HG03060 (cell line): ENCODE results near the gene CNGB1.
A peak's percentile ranks its signal among the peaks of the same experiment; 100 is the strongest.
"Not testable (repeated sequence)": the region's sequence is repeated elsewhere in the genome, so short reads cannot be mapped to it uniquely, and the experiment has no call there.

Experiments
- ATAC-seq: cut with Tn5 transposase; IDR thresholded peaks from one replicate; pipeline ENCODE4 v1.9.1; 2021; ENCODE audit warnings: low read depth, moderate number of reproducible peaks; ENCODE audit not compliant: unreplicated experiment

CNGB1 gene

DNA sequence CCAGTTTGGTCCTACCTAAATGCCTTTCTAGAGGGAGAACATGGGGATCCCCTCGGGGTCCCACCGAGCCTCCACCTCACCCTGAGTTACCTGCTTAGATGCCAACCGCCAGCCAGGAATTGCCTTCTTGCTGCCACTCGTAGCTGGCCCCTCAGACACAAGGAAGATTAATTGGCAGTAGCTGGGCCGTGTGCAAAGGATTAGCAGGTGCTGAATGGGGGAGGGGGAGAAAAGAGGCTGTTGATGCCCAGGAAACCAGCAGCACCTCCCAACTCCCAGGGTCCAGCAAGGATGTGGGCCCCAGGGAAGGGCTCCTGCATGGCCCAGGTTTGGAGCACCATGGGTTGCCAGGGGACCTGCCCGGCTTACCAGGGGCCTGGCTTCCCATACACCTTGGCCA, at the start of gene CNGB1:
Gene CNGB1, minus strand, starts transcription at position 159 of the 400 bp plus-strand sequence. CDS start 3,842 bp downstream, outside the sequence.
- no peak for ATAC-seq

DNA sequence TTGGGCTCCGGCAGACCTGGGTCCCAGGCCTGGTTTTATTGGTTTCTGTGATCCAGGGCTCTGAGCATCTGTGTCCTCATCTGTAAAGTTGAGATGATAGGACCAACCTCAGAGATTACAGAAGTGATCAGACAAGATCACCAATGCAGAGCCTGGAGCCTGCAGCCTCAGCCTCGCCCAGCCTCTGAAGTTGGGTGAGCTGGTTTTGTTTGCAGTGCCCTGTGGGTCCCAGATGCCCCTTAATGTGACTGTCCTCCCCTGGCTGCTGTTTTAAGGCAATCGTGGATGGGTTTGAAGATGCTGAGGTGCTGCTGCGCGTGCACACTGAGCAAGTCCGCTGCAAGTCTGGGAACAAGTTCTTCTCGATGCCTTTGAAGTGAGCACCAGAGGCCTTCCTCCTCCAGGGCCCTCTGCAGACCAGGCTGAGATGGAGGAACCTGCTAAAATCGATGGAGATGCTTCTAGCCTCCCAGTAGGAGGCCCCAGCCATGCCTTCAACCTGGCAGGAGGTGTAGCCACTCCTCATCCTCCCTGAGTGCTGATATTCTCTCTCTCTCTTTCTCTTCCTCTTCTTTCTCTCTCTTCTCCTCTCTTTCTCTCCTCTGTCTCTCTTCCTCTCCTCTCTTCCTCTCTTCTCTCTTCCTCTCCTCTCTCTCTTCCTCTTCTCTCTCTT, 49.1 kb upstream of the CNGB1 start:
- no peak for ATAC-seq

DNA sequence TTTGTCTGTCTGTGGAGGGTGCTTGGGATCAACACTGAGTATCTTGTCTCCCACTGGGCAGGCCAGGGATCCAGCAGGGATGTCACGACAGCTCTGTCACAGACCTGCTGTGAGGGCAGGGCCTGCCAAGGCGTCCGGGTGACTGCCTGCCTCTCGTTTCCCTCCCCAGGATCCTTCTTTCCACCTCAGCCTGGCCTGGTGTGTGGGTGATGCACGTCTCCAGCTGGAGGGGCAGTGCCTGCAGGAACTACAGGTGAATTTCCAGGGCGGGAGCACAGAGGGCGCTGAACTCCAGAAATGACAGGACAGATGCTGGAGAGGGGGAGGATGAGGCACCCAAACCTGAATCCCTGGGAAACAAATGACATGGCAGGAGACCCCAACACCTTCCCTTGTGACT, 47.9 kb upstream of the CNGB1 start:
- ATAC-seq, result no peak

DNA sequence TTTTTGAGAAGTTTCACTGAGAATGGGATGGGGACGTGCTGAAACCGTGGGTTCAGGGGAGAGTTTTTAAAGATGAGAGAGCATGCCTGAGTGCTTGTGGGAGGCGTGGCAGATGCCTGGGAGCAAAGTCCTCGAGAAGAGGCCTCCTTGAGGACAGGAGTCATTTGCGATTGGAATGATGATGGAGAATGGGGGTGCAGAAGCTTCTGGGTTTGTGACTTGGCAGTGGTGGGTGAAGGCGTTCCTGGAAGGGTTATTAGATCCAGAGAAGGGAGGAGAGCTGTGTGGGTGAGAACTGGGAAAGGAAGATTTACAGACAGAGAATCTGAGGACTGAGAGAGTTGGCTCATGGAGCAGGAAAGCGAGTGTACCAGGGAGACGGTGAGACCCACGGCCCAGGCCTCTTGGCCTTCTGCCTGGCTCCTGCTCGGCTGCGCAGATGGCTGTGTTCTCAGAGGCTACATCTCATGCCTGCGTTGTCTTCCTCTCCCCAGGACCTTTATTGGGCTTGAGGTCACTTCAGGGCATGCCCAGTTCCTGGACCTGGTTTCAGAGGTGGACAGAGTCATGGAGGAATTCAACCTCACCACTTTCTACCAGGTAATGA, 46.0 kb upstream of the CNGB1 start:
- ATAC-seq, result no peak

DNA sequence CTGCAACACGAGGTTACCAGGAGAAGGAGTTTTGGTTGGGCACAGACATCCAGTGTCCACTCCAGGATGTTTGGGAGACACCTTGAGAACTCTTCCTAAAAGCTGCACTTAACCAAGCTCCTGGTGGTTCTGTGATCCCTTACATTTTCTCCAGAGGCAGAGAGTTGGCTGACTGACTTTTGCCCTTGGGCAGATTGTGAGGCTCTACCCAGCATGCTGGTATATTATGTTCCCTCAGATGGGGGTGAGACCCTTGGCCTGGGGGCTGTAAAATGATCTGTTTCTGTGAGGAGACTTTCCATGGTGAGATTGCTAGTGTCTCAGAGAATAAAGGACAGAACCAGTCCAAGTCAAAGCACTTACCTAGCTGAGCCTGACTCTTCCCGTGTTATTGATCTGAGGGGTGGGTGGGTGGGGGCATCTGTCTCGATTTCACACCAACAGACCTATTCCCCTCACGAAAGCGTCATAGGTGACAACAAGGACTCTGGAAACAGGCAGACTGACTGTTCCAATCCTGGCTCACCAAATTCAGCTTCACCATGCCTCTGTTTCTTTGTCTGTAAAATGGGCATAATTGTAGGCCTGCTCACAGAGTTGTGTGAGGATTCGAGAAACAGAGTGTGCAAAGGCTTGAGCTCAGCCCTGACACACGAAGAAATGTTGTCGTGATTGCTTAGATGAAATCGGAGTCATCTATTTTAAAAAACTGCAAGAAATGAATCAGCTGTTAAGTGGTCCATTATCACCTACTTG, 42.5 kb upstream of the CNGB1 start:
- ATAC-seq, result no peak

DNA sequence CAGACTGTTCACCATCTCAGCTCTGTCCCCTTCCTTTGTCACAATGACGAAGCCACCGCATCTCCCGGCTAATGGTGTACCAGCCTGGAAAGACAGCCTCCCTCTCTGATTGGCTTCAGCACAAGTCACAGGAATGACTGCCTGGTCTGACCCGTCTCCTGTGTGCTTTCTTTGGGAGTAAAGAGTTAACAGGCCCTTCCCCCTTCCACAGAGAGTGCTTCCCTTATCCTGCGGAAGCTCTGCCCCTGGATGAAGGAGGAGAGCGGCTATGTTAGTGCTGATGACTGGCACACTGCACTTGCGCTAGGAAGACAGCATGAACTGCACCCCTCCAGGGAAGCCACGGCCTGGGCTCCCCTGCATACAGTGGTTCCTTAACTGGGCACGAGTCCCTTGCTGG, 41.6 kb upstream of the CNGB1 start:
- no peak for ATAC-seq

DNA sequence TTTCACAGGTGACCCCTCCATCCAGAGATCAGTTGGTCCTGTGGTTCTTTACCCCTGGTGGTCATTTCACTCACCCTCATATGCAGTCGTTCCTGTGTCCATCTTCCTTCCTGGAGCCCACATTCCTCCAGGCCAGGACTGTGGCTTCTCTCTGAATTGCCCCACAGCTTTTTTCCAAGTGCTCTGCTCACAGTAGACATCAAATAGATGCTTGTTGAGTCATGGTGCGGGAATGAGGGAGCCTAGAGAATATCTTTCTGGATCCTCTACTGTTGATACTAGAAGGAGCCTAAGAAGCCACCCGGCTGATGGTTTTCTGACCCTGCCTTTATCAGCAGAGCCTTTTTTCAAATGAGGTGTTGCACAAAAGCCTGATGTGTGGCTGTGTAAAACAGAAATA, 40.7 kb upstream of the CNGB1 start:
- ATAC-seq, result no peak

DNA sequence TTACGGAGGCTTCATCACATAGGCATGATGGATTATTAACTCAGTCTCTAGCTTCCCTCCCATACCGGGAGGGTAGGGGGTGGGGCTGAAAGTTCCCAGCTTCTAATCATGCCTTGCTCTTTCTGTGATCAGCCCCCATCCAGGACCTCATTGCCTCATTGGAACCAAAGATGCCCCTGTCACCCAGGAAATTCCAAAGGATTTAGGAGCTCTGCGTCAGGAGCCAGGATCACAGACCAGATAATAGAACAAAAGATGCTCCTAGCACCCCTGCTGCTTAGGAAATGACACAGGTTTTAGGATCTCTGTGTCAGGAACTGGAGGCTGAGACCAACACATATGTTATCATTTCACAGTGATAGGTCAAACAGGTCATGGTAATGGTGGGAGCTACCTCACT, 40.0 kb upstream of the CNGB1 start:
- ATAC-seq, result no peak

DNA sequence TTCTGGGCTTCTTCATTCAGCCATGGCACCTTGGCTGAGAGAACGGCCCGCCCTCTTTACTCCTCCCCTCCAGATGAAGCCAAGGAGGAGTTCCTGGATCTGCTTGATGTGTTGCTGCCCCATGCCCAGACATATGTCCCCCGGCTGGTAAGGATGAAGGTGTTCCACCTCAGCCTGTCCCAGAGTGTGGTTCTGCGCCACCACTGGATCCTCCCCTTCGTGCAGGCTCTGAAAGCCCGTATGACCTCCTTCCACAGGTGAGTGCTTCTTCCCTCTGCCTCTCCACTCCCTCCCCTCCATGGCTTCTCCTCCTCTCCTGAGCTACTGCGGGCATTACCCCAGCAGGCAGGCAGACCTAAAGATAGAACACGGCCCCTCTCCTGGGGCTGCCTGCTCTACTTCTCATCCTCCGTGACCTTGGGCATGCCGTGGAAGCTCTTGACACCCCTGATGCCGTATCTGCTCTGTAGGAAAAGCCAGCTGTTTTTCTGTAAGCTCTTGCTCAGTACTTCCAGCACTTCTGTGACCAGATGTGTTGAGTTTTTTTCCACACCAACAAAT, 39.0 kb upstream of the CNGB1 start:
- ATAC-seq, result no peak

DNA sequence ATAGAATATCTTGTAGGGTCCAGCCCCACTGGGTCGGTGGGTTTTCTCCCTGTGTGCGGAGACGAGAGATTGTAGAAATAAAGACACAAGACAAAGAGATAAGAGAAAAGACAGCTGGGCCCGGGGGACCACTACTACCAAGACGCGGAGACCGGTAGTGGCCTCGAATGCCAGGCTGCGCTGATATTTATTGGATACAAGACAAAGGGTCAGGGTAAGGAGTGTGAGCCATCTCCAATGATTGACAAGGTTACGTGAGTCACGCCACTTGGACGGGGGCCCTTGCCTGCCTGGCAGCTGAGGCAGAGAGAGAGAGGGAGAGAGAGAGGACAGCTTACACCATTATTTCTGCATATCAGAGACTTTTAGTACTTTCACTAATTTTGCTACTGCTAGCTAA, 33.8 kb upstream of the CNGB1 start:
- not testable (repeated sequence) for ATAC-seq

DNA sequence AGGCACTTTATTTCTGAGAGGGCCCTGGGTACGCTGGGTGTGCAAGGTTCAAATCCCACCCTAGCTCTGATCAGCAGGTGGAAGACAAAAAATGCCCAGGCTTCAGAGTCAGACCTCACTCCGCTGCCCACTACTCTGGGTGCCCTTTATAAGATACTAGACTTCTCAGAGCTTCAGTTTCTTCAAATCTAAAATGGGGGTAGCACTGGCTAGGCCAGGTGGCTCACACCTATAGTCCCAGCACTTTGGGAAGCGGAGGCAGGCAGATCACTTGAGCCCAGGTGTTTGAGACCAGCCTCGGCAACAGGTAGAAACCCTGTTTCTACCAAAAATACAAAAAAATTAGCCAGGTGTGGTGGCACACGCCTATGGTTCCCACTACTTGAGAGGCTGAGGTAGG, 32.0 kb upstream of the CNGB1 start:
- no peak for ATAC-seq

DNA sequence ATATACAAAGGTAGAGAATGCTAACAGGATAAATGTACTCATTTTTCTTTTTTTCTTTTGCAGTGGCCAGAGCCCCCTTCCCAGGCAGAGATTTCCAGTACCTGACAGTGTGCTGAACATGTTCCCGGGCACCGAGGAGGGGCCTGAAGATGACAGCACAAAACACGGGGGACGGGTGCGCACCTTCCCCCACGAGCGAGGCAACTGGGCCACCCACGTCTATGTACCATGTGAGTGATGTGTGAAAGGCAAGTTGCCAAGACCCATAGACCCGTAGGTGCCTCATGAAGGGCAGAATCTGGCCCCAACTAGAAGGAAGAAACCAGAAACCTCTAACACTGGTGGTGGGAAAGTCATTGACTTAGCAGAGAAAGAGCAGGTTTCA, 31.5 kb upstream of the CNGB1 start:
- ATAC-seq, result no peak

DNA sequence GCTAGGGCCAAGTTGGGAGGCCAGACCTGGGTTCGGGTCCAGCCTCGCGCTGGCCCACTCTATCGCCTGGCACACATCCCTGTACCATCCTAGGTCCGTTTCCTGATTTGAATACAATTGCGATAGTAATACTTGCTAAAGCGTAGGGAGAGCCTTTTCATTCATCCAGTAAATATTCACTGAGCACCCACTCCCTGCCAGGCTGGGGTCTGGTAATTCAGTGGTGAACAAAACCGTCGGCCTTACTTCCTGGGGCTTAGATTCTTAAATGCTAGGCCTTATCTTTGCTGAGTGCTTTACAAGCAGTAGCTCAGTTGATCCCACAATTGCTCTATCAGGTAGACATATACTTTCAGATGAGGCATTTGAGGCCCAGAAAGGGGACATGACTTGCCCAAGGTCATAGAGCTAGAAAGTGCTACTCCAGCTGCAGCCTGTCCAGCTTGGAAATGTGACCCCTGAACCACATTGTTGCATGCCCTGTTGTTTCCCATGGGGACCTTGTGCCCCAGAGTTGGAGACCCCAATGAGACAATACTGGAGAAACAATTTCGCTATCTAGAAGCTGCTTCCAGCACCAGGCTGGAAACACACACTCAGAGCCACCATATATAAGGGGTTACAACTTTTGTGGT, 31.0 kb upstream of the CNGB1 start:
- no peak for ATAC-seq

DNA sequence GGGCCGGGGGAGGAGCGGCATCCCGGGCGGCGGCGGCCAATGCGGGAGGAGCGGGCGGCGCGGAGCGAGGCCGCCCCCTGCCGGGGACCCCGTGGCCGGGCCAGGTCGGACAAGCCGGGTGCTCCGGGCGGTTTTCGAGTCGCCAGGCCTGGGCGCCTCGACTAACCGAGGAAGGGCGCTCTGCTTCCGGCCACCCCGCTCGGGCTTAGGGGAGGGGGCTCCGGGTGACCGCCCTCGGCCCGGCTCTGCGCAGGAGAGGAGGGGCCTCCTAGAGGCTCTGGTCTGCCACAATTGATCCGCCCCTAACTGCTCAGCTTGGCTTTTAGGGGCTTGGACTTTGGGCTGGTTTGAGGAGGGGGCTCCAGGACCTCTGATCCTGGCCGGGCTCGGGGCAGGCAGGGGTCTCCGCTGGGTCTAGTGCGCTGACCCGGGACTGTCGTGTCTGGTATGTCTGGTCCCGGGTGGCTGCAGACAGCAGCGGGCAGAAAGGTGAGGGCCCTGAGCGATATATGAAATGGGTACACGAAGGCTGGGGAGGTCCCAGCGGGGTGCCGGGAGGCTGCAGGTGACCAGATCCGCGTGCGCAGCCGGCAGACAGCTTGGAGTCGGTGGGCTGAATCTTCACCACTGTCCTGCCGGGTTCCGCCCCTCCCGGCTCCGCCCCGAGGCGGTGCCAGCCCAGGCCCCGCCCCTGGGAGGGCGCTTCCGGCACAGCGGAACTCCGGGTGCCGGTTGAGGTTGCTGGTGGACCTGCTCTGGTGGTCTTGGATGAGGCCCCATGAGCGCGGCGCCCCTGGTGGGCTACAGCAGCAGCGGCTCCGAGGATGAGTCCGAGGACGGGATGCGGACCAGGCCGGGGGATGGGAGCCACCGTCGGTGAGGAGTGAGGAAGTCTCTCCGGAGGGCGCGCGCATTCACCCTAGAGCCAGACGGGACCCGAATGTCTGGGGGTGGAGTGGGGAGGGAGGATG, 30.1 kb upstream of the CNGB1 start, which contains the start of gene USB1:
Gene USB1, plus strand, starts transcription at position 702 of the 971 bp plus-strand sequence. Its CDS starts 77 bp downstream, at position 779.
- peak; percentile 55 for ATAC-seq

DNA sequence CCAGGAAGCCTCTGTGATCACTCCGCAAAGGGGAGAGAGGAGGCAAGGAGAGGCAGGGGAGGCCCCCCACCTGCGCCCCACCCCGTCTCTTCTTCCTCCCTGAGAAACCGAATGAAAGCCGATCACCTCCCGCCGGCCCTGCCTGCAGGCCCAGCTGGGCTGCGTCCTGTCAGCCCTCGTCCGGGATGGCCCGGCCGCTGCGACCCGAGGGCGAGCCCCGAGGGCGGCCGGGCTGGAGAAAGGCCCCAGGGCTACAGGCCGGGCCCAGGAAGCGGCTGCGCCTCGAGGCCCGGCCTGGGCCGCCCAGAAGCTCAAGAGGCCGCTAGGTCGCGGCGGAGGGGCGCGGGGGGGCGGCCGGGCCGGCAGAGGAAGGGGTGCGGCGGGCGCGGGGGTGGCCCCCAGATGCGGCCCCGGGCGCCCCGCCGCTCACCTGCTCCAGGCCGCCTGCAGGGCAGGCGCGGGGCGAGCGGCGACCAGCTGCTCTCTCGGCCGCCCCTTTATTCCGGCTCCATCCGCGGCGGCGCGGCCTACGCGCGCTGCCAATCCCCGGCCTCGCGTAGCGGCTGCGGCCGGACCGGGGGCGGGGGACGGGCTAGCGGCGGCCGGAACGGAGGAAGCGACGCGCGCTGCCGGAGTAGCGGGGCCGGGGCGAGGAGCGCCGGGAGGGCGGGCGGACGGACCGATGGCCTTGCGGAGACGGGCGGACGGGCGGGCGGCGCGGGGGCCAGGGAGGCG, 29.2 kb upstream of the CNGB1 start, which contains the start of gene ZNF319:
Gene ZNF319, minus strand, starts transcription at position 702 of the 735 bp plus-strand sequence. CDS start 2,407 bp downstream, outside the sequence.
- ATAC-seq, result no peak

DNA sequence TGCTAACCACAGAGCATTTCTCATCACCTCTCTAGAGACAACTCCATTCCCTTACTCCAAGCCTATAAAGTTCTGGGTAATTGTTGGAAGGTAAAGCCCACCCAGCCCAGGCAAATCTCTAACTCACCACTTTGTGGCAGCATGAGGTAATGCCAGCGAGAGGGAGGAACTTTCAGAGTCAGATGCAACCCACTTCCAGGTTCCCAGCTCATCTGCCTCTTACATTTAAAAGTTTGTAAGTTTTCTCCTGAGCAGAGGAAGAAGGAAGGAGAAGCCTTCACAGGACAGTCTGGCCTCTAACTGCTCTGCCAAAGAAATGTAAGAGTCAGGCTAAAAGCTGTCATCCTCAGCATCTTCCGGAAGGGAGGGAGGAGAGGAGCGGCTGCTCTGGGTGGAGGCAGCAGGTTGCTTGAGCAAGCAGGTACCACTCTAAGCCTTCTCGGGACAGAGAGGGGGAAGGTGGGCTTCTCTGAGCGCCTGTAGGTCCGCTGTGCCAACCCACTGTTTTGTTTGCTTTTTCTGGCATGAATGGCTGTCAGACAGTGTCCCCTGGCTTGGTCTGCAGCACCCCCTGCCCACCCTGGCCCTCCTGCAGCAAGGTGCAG, 28.5 kb upstream of the CNGB1 start:
- ATAC-seq, result no peak

DNA sequence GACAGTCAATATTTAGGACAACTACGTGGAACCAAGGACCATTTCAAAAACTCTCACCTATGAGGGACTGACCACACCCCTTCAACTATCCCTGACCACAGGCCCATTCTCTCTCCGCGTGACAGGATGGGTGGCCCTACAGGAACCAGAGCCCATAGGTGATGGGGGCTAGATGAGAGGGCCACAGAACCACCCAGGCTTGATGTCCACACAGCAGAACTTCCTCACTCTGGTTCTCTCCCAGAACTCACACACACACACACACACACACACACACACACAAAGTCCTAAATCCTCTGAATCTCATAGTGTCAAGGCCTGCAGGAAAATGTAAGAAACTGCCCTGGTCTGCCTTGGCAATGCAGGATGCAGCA, 28.1 kb upstream of the CNGB1 start:
- no peak for ATAC-seq

DNA sequence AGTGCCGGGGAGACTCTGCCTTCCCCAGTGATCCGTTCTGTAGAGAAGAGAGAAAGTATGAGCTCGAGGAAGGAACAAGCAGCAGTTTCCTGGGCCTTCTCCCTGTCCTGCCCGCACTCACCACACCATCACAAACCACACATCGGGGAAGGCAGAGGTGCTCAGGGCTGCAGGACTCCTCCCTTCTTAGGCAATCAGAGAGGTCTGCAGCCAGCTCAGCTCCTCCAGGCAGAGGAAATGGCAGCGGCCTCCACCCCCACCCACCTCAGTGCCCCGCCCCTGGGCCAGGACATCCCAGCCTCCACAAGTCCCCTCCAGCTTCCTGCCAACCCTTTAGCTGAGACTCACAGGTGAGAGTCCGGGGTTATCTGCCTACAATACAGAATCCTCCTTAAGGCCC, 27.6 kb upstream of the CNGB1 start:
- no peak for ATAC-seq
